Activated naive CD4-positive, alpha-beta T cell treated with anti-CD3 and anti-CD28 coated beads, Interleukin-2, amount 50 U/mL, for 16 hours (primary cell): ENCODE results near the gene TNFAIP1.

ENCODE experiments used
- DNase-seq: peaks from one replicate; pipeline ENCODE4 v3.0.0-alpha.2; 2020

The TNFAIP1 gene

DNA sequence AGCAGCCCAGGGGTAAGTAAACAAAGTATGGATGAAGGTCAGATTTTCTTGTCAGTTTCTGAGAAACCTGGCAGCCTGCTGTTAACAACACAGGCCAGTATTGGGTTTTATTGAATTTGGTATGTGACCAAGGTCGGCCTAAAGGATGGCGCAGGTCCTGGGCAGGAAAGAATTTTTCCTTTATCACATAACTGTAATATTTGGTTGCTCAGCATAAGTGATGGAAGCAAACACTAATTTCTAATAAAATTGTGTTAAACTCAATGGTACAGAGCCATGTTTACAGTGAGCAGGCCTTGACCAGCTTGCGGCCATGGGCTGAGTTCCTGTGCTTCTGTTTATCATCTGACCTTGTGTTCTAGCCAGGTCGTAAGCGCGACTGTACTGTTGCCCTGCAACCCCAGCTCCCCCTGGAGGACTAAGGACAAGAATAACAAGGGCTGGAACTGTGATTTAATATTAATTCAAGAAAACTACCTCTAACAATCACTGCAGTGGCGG lies 11.2 kb downstream of the TNFAIP1 start:
- no peak for DNase-seq

DNA sequence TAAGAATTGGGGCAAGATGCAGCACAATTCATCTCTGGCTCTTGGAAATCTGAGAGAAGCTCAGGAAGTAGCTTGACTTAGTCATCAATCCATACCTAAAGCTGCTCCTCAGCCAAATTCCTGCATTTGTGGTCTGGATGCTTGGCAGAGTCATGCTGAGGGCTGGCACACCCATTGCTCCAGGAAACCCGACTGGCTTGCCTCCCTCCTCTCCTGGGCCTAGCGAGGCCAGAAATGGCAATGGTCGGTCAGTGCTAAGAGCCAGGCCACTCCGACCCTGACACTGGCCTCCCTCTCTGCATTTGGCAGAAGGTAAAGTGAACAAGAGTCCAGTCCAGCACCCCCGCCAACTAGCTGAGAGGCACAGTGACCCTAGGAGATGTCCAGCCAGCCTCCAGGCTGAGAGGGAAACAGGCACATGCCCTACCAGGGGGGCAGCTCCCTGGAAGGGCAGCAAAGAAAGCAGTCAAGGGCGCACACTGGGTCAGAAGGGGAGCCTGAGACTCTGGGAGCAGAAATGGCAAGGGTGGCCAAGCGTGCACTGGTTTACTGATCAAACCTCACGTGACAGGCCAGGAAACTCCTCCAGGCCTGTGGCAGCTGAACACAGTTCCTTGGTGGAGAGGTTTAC lies 11.8 kb downstream of the TNFAIP1 start:
- DNase-seq, result no peak

DNA sequence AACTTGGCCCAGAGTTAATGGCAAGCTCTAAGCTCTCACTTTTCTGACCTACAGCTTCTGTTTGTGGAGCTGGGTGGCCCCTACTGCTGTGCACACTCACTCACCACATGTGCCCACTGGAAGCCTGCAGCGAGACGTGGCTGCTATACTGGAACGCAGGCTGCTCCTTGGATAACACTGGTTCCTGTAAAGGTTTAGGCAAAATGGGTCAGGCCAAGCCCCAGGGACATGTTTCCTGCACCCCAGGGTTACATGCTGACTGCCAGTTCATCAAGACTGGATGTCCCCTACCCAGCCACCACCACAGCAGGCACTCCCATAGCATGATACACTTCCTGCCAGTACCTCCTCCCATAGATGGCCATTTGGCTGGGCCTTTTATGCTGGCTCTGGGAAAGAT lies 13.4 kb downstream of the TNFAIP1 start:
- no peak for DNase-seq

DNA sequence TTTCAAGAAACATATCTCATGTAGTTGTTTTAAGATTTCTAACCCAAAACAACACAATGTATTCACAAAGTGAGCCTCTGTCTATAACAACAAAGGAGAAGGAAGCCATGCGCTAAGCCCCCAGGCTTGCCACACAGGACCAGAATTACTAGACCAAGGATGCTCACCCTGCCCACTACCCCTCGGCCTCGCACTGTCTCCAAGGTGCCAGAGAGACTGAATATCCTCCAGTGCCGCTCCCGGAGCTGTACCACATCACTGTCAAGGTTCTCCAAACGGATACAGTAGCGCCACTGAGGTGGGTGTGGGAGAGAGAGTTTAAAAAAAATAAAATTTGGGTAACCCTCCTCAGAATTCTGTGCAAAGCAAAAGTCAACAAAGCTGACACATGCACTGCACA lies 14.7 kb downstream of the TNFAIP1 start:
- no peak for DNase-seq

DNA sequence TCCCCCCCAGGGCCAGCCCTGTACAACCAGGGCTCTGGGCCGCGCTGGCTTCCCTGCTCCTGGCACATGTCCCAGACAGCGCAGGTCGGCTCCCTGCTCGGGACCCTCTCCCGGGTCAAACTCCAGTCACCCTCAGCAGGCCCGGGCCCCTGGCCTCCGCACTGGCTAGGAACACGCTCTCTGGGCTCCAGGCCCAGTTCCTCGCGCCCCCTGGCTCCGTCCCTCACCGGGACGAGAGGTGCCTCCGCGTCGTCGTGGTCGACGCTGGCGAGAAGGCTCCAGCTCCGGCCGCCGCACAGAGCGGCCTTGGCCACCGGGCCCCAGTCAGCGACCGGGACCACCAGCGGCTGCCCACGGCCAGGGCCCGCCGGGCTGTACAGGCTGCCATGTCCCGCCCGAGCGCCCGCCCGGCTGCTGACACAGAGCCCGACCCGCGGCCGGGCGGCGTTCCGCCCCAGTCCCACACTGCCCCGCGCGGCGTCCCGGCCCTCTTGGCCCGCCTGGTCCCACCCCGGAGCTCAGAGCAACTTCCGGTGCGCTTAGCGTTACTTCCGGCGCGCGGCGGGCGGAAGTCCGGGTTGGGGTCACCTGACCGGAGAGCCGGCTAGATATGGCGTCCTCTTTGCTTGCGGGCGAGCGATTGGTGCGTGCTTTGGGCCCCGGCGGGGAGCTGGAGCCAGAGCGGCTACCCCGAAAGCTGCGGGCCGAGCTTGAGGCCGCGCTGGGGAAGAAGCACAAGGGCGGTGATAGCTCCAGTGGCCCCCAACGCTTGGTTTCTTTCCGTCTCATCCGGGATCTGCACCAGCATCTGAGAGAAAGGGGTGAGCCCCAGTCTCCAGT lies 21.7 kb downstream of the TNFAIP1 start, which contains the start of gene POLDIP2:
TSS of gene POLDIP2 (minus strand) at position 467 of the 840 bp plus-strand sequence. CDS start at position 388, 79 bp downstream.
- DNase-seq, result peak; percentile 96

DNA sequence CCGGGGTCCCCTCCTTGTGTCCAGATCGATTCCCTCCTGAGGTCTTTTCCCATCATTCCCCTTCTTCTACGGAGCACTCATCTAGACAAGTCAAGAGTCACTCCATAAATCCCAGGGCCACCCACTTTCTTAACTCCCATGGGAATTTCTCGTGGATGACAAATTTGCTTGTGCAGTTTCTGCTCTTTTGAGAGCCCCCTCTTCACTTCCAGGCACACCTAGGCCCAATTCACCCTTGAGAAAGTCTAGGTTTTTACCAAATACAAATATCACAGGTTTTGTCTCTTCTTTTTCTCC lies 22.3 kb downstream of the TNFAIP1 start:
- no peak for DNase-seq

DNA sequence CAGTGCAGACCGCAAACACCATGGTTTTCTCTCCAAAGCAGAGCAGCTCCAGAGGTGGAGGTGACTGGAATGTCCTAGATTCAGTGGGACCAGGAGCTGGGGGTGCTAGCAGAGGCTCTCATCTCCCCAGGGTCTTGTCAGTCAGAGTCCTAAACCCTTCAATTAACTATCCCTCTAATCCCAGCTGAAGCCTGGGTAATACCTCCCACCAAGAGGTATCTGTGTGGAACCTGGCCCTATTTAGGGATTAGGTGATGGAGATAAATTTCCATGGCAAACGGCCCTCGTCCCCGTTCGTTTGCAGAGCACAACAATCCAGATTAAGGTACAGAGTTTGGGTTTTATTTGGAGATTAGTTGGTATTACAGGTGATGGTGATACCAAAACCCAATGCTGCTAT lies 27.6 kb downstream of the TNFAIP1 start:
- no peak for DNase-seq

DNA sequence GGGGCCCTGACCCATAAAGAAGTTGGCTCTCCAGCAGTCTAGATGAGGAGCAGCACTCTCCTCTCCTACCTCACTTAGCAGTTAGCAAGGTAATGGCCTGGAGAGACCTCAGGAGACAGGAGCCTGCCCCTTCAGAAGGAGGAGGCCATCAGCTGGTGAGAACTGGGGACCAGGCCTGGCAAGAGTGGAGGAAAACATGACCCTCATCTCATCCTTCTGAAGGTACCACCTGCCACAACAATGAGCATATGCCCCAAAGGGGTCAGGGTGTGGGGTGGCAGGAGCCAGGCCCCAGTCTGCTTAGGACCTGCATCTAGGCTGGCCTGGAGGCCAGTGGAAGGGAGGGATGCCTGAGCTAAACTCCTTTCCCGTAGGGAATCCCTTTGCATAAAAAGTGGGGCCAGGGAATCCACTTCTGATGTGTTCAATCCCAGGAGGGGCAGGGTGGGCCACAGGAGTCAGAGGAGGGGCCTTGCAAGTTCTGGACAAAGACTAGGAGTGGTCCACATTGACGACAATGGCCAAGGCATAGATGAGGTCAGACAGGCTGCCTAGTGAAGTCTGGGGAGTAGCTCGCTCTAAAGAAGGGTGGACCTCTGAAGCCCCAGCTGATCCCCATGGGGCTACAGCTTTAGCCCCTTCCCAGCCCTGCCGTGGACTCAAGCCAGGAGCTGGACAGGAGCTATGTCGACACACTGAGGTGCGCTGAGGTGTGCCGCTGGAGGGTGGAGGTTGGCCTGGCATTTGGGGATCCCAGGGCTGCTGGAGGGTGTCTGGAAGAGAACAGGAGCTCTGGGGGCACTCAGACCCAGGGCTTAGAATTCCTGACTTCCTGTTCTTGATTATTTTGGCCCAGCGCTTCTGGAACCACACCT lies 28.5 kb downstream of the TNFAIP1 start:
- DNase-seq, result no peak

DNA sequence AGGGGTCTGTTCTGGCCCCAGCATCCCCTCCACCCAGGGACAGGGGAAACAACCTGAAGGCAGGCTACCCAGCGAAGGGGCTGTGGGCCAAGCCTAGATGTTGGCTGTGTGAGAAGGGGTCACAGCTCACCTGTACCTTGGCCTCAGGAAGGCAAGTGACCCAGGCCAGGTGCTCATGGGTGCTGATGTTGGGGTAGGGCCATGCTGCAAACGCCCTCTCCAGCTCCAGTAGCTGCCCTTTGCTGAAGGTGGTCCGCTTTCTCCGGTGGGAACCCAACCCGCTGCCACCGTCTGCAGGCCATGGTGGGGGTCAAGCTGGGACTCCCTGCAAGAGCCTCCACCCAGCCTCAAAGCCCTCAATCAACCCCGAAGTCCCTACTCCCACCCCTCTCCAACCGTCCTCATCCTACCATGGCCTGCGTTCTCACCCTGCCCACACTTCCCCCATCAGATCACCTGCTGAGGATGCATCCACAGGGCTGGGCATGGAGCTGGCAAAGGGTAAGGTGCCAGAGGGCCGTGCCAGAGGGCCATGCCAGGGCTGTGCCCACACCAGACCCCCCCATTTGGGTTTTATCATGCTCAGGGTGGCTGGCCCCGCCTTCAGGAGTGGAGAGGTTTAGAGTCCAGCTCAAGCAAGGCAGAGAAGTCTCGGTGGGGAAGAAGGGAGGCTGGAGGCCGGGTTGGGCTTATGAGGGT lies 29.3 kb downstream of the TNFAIP1 start, which contains the start of gene SEBOX:
TSS of gene SEBOX (minus strand) at position 535 of the 699 bp plus-strand sequence. CDS start at position 487, 48 bp downstream.
- DNase-seq, result no peak

DNA sequence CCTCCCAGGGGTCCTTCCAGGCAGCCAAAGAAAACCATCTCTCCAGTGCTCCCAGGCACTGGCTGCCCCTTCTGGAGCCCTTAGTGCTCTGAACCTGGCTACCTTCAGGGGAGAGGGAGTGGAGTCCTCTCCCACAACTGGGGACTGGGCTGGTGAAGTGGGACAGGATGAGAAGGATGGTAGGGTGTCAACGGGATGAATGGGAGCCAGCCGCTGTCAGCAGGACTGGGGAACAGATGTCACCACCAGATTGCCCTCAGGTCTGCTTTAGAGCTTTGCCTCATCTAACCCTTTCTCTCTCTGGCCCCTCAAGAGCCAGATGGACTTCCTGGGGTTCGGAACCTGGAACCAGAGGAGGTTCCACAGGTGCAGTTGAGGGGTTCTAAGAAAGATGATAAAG lies 29.9 kb downstream of the TNFAIP1 start:
- DNase-seq, result no peak

DNA sequence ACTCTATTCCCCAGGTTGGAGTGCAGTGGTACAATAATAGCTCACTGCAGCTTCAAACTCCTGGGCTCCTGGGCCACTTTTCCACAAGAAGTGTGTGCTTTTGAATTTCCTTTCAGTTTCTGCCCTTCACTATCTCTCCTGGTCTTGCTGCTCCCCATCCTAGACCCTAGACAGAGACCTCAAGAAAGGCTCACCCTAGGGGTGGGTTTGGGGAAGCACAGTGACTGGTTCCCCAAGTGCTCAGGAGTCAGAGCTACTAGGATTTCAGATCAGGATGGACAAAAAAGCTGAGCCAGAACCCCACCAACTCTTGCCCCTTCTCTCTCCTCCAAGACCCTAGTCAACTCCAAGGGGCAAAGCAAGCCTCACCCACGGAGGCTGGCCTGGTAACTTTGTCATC lies 31.0 kb downstream of the TNFAIP1 start:
- DNase-seq, result no peak

DNA sequence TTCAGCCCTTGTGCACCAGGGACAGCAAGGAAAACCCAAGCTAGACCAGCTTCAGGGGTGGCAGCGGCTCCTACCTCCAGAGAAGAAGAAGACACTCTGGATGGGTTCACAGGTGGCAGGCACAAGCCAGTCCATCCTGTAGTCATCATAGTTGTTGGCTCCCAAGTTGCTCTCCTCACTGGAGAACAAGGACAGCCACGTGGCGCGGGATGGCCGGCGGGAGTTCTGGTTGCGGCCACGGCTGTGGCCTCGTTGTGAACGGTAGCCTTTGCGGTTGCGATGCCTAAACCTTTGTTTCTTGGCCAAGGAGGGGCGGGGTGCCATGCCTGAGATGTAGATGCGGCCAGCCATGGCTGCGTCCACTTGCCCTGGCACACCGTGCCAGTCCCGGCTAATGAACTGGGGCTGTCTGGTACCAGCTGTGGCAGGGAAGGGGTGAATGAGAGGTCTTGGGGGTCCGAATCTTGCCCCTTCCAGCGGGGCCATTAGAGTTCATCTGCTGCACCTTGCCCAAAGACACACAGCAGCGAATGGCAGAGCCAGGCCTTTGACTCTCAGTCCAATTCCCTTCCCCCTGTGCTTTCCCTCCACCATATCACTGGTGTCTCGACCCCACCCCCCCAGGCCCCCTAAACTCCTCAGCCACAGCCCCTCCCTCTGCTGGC lies 32.2 kb downstream of the TNFAIP1 start:
- no peak for DNase-seq

DNA sequence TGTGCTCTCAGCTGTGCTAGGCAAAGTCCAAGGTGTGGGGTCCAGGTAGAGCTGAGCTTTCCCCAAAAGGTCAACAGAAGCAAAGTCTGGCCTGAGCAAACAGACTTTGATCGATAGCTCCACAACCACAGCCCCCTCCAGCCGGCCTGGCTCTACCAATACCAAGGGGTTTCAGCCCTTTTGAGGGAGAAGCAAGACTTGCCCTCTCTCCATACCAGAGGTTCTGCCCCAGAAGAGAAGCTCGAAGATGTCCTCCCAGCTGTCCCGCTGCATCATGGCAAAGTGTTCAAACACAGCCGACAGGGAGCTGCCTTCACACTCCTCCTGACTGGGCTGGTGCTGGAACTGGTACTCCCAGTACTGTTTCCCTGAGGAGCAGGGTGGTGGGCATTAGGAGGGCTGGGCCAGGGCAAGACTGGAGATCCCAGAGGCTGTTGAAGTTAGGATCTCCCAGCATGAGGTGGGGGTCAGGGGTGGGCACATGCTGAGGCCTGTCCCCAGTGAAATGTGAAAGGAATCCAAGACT lies 32.8 kb downstream of the TNFAIP1 start:
- DNase-seq, result no peak

DNA sequence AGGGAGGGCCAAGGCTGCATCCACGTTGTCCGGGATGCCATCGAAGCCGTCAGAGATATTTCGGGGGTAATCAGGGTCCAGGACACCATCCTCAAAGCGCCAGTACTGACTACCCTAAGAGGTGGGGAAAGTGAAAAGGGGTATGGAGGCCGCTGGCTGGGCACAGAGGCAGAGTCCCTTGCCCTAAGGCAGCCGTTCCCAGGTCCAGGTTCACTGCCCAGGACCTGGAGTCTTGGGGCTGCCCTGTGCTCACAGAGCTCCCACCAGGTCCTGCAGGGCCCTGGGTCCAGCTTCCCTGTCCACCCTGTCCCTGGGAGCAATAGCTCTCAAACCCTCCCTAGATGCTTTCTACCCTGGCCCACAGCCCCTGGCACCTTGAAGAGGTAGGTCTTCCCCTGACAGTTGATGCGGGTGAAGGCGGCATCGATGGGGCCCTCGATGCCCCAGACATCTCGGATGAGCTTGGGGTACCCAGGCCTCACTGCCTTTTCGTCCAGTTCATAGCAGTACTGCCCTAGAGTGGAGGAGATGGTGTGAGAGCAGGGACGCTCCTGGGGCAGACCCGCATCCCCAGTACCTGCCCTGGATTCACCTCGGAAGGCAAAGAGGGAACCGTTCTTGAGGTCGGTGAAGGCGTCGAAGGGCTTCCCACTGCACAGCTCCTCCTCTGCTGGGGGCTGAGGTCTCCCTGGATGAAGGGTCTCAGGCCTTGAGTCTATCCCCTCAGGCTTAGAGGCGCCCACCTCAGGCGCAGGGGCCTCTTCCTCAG lies 33.5 kb downstream of the TNFAIP1 start:
- DNase-seq, result no peak

DNA sequence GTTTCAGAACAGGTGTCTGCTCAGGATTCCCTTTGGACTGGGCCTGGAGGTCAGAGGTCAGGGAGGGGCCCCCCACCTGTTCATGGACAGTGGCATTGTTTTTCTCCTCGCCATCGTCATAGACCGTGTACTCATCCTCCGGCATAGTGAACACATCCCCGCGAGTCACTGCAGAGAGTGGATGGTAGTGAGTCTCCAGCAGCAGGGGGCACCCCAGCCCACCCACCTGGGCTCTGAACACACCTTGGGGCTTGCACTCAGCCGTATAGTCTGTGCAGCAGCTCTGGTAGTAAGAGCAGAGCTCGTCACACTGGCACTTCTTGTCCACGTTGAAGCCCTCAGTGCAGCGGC lies 34.1 kb downstream of the TNFAIP1 start:
- no peak for DNase-seq

DNA sequence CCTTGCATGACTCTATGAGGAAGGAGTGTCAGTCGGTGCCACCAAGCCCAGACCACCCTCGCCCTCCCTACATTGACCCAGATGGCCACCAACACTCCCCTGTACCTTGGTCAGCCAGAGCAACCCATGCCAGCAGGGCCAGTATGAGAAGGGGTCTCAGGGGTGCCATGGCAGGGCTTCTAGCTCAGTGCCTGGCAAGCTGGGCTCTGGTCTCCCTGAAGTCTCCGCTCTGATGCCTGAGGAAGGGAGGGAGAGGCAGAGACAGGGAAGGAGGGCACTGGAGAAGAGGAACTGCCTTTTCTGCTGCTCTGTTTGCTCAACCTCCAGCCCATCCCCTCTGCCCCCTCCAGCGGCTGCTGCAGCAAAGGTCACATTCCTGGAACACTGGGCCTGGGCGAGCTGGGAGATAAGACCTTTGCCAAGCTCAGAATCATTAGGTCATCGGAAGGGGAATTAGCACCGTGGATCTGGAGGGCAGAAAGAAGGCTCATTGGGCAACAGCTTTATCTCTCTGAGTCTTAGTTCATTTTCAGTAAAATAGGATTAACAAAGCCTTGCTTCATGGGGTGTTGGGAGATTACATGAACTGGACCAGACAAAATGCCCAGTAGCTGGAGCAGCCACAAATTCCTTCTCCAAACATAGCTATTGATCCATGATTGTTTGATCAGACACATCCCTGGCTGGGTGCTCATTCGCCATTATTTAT lies 34.6 kb downstream of the TNFAIP1 start, which contains the start of gene VTN:
TSS of gene VTN (minus strand) at position 273 of the 709 bp plus-strand sequence. CDS start at position 169, 104 bp downstream.
- no peak for DNase-seq

DNA sequence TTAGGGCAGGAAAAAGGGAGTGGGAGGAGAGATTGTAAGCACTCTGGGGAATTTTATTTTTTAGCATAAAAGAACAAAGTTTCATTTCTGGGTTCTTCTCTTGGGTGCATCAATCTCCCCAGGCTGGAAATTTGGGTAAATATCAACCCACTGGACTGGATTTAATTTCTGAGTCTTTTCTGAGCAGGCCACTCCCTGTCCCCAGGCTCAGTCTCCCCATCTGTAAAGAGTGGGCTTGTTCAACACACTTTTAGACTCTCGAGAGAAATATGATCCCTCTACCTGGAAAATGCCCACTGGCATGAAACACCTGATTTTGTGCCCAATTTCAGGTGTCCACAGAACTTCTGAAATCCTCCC lies 35.2 kb downstream of the TNFAIP1 start:
- no peak for DNase-seq

DNA sequence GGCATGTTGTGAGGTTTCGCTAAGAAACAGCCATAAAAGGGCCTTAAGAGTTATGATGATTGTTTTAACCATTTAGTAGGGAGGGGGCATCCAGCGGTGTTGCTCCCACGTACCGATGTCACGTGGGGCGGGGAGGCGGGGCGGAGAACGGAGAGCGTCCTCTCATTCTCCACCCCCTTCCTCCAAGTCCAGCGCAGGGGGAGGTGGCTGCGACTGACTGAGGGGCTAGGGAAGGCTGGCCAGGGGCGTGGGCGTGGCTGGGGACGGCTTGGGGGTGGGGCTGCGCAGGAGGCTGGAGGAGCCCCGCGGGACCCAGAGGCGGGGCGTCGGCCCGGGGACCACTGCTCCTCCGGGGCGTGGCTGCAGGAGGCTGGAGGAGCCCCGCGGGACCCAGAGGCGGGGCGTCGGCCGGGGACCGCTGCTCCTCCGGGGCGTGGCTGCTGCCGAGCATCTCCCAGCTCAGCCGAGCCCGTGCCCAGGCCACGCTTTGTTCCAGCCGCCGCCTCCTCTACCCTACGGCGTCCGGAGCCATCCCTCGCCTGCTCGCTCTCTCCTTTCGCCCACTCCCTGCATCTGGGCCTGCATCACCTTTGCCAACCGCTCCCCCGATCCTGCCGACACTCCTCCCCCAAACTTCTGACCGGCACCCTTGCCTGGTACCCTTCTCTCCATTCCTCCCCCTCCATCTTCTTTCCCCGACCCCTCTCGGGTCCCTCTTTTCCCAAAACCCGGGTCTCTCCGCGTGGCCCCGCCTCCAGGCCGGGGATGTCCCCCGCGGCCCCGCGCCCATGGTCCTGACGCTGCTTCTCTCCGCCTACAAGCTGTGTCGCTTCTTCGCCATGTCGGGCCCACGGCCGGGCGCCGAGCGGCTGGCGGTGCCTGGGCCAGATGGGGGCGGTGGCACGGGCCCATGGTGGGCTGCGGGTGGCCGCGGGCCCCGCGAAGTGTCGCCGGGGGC lies 36.0 kb downstream of the TNFAIP1 start, which contains the start of gene SARM1:
TSS of gene SARM1 (plus strand) at position 450 of the 958 bp plus-strand sequence. CDS start at position 789, 339 bp downstream.
- peak; percentile 86 for DNase-seq
